Ovary (tissue), 9 donors: ENCODE measurements around the gene L3HYPDH. TPM values are rescaled to one million over a fixed set of nuclear protein-coding genes. Genes with fewer than 3 reads are reported as not detected.

Experiments used
- DNase-seq, 5 donors: peaks; one replicate each; pipeline ENCODE4 v3.0.0-alpha.2; 2019 to 2020
- H3K27ac ChIP-seq, 2 donors: fragments of 200-600 bp; one replicate each; pipeline versions ENCODE4 v1.5.1 to v1.8.0; 2019 to 2022
- H3K27me3 ChIP-seq: fragments of 200-600 bp; one replicate; pipeline ENCODE4 v1.8.0; 2022
- H3K36me3 ChIP-seq: fragments of 200-600 bp; sonication (generic); one replicate; pipeline ENCODE4 v1.5.1; 2019
- H3K4me1 ChIP-seq: one replicate; pipeline ENCODE4 v1.8.1; 2013; ENCODE audit warnings: mild to moderate bottlenecking, moderate library complexity; ENCODE audit not compliant: insufficient read depth
- H3K4me3 ChIP-seq: fragments of 200-600 bp; sonication (generic); one replicate; pipeline ENCODE4 v1.5.1; 2017
- H3K9me3 ChIP-seq, 2 donors: fragments of 200-600 bp in 1 of 2; sonication (generic) in 1 of 2; one replicate each; pipeline versions ENCODE4 v1.5.1 to v1.8.1; 2013 to 2019; ENCODE audit warnings: mild to moderate bottlenecking in 1 of 2, moderate library complexity in 1 of 2
- EP300 ChIP-seq: sonication (generic); formaldehyde crosslinking; IDR thresholded peaks from one replicate; pipeline ENCODE4 v1.6.1; 2017; ENCODE audit warnings: antibody characterized with exemption
- POLR2A ChIP-seq: fragments of 450-650 bp; IDR thresholded peaks from one replicate; pipeline ENCODE4 v1.6.1; 2017; ENCODE audit warnings: antibody characterized with exemption, mild to moderate bottlenecking, moderate library complexity
- WGBS, 3 donors: extraction: QIAGEN DNeasy Blood & Tissue Kit in 1 of 3; methylation state at CpG; one replicate each; pipeline versions ENCODE4 v1.1.5 to v1.1.7; 2013 to 2017; 5-methylcytosine and 5-hydroxymethylcytosine counted together
- intact Hi-C, 4 donors: fragments of 100-400 bp; cut with DNase I; formaldehyde crosslinking; loops; one replicate each; pipeline versions ENCODE4 v1.11.0 to v1.15.1; 2022 to 2023
- polyA plus RNA-seq, 2 donors: library from polyadenylated mRNA; stranded (reverse); fragments of 200-250 nt in 1 of 2; fragments of 350-450 nt in 1 of 2; fragmentation: Illumina TruSeq in 1 of 2; extraction: RNeasy Lipid Tissue Mini Kit (QIAGEN cat#74804) in 1 of 2; gene quantifications; one replicate each; pipeline ENCODE4 v1.2.3, GENCODE V29; 2013 to 2014
- total RNA-seq, 7 donors: library from RNA; depleted of rRNA in 2 of 7; stranded (reverse); fragments of >200 nt in 2 of 7; fragmentation: NEBNext Ultra II Directional in 3 of 7; extraction: Animal tissue kit (Norgen Biotek cat#: 25700) in 3 of 7; gene quantifications; one replicate each; pipeline versions ENCODE4 v1.1.0 to v1.2.4, GENCODE V29; 2016 to 2023
- TF ChIP-seq, protein P1 (sequence below), 3 donors: fragments of 450-650 bp in 2 of 3; fragments of 200-600 bp in 1 of 3; IDR thresholded peaks; one replicate each; pipeline versions ENCODE4 v1.5.1 to v1.8.0; 2016 to 2022; ENCODE audit warnings: antibody characterized with exemption in 3 of 3, mild to moderate bottlenecking in 1 of 3
- donor health status: DM: no; HTN: no; CAD: no; lungs with moderate emphysema.
- donor health status: DM: no; HTN: no; CAD: no.
- donor health status: Bipolar disorder and iron deficiency.
- donor health status: DM: yes; HTN: yes; CAD: no.
- donor health status: DM: no; HTN: no; CAD: no.
- donor health status: DM: yes; HTN: yes; CAD: no.

Gene L3HYPDH
- total and polyA plus RNA-seq, 9 donors: 17.2 to 52.8 (median 31.2) TPM

- no peak overlapping the region for H3K27ac ChIP-seq
- 83 to 89% (median 83%) methylated on average over 3 of the region's 3 CpGs for WGBS, 3 donors
- no peak overlapping the region for H3K4me3 ChIP-seq
- H3K27me3 ChIP-seq: no peaks in the 10 kb centered on the region
- no peak for DNase-seq
- no peak for TF ChIP-seq EP300
- no peak for TF ChIP-seq POLR2A
- TF ChIP-seq, protein P1, sequence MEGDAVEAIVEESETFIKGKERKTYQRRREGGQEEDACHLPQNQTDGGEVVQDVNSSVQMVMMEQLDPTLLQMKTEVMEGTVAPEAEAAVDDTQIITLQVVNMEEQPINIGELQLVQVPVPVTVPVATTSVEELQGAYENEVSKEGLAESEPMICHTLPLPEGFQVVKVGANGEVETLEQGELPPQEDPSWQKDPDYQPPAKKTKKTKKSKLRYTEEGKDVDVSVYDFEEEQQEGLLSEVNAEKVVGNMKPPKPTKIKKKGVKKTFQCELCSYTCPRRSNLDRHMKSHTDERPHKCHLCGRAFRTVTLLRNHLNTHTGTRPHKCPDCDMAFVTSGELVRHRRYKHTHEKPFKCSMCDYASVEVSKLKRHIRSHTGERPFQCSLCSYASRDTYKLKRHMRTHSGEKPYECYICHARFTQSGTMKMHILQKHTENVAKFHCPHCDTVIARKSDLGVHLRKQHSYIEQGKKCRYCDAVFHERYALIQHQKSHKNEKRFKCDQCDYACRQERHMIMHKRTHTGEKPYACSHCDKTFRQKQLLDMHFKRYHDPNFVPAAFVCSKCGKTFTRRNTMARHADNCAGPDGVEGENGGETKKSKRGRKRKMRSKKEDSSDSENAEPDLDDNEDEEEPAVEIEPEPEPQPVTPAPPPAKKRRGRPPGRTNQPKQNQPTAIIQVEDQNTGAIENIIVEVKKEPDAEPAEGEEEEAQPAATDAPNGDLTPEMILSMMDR (IDR thresholded peaks at IDR 0.05): no peak
- no peaks in the 10 kb centered on the region for H3K9me3 ChIP-seq
- no peaks in the 10 kb centered on the region for H3K36me3 ChIP-seq
- intact Hi-C loops: no loop called here
- no peaks in the 10 kb centered on the region for H3K4me1 ChIP-seq
Observed at GRCh38 chr14:59507752-59508103, 23.5 kb upstream of the L3HYPDH start.

DNA sequence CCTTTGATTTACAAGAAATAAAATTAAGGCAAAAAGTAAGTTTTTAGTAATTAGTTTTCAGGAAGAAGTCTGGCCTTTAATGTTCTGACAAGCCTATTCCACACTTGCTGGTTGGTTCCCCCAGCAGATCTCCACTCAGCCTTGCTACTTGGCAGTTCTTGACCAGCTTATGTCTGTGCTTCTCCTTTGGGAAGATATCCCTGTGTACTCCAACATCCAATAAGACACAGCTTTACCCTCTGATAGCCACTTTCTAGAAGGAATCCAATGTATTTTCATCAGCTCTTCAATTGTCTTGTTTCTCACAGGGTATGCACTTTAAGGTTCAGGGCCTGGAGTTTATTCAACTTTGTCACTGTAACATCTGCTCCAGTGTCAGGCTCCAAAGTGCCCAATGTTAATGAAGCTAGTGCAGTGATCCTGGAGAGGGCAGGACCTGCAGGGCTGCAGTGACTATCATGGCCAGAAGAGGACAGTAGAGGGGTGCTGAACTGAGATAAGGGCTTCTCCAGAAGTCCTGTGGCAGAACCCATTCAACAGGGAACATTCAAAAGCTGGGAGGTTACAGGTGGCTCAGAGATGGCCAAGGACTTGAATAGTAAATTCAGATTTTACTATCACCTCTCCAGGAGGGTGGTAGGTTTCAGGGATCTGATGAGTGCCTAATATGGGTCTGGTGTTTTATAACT, 23.0 kb upstream of the L3HYPDH start:
- TF ChIP-seq, protein P1 (IDR thresholded peaks at IDR 0.05): no peak
- no peak for TF ChIP-seq EP300
- intact Hi-C loops: no loop called here
- Histone ChIP-seq H3K9me3 (no peaks in the 10 kb centered on the region), H3K27me3 (no peaks in the 10 kb centered on the region), H3K4me3 (no peak overlapping the region), H3K36me3 (no peaks in the 10 kb centered on the region), H3K4me1 (no peaks in the 10 kb centered on the region), H3K27ac (no peak overlapping the region)
- DNase-seq: peak in 1 of 5 donors; percentile 37

DNA sequence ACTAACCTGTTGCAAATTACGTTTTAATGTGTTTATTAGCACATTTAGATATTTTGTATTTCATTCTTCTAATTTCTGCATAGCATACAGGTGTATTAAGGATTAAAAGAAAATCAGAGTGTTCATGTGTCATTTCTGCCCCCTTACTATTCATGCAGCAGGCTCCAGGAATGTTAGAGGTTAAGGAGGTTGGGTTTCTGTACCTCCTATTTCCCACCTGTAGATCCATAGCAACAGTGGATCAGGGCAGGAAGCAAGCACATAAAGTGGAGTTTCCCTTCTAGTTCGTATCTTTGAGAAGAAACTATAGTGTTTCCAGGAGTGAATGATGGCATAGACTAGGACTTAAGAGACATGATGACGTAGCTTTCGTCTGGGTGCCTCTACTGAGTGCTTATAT, 19.0 kb upstream of the L3HYPDH start:
- DNase-seq: no peak
- no peak overlapping the region for H3K4me3 ChIP-seq
- H3K27ac ChIP-seq: no peak overlapping the region
- TF ChIP-seq EP300: no peak
- TF ChIP-seq, protein P1 (IDR thresholded peaks at IDR 0.05): no peak
- no peak for TF ChIP-seq POLR2A
- 71 to 91% (median 81%) methylated on average over 4 of the region's 4 CpGs for WGBS, 3 donors
- no peaks in the 10 kb centered on the region for H3K36me3 ChIP-seq
- H3K27me3 ChIP-seq: no peaks in the 10 kb centered on the region
- H3K4me1 ChIP-seq: no peaks in the 10 kb centered on the region
- no peaks in the 10 kb centered on the region for H3K9me3 ChIP-seq
- intact Hi-C loops: no loop called here

DNA sequence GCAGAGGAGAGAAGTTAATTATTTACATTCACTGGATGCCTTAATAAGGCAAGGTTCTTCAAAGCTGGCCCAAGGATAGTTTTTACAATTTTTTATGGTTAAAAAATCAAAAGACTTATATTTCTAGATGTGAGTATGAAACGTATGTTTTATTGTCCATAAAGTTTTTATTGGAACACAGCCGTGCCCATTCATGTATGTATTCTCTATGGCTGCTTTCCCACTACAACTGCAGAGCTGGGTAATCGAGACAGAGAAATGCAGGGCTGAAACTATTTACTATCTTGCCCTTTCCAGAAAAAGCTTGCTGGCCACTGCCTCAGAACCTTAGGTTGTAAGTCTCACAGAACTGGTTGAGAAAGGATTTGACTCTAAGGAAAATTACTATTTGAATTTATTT, 16.5 kb upstream of the L3HYPDH start:
- no peak overlapping the region for H3K27ac ChIP-seq
- no peak overlapping the region for H3K4me3 ChIP-seq
- intact Hi-C loops: no loop called here
- TF ChIP-seq, protein P1 (IDR thresholded peaks at IDR 0.05): no peak
- TF ChIP-seq POLR2A (no peak), EP300 (no peak)
- H3K36me3 ChIP-seq: no peaks in the 10 kb centered on the region
- 71 to 72% (median 72%) methylated on average over 3 of the region's 3 CpGs for WGBS, 3 donors
- no peaks in the 10 kb centered on the region for H3K9me3 ChIP-seq
- no peaks in the 10 kb centered on the region for H3K27me3 ChIP-seq
- H3K4me1 ChIP-seq: no peaks in the 10 kb centered on the region
- no peak for DNase-seq
